Adrenal gland (tissue), 12 donors: ENCODE data around the gene KCNK15. TPM values are rescaled to one million over a fixed set of nuclear protein-coding genes. Genes with fewer than 3 reads are reported as not detected.
A peak's percentile ranks its signal among the peaks of the same experiment; 100 is the strongest.

Experiments
- DNase-seq, 7 donors: peaks; one replicate each; pipeline ENCODE4 v3.0.0-alpha.2; 2019 to 2020
- H3K27ac ChIP-seq, 5 donors: fragments of 200-600 bp; sonication (generic) in 4 of 5; 1 replicate in 3 of 5; 2 replicates in 2 of 5; pipeline versions ENCODE4 v1.5.1 to v1.8.0; 2016 to 2020; ENCODE audit warnings: mild to moderate bottlenecking in 1 of 5
- H3K27me3 ChIP-seq: fragments of 200-600 bp; 2 replicates; pipeline ENCODE4 v1.8.0; 2021
- H3K36me3 ChIP-seq, 2 donors: fragments of 200-600 bp; replicated peaks in 1 of 2; 1 replicate in 1 of 2; 2 replicates in 1 of 2; pipeline versions ENCODE4 v1.5.1 to v1.8.0; 2018 to 2022
- H3K4me1 ChIP-seq, 2 donors: fragments of 200-600 bp; replicated peaks in 1 of 2; 1 replicate in 1 of 2; 2 replicates in 1 of 2; pipeline versions ENCODE4 v1.5.1 to v1.8.0; 2018 to 2021
- H3K4me3 ChIP-seq, 4 donors: fragments of 200-600 bp; sonication (generic) in 3 of 4; one replicate each; pipeline ENCODE4 v1.5.1; 2016 to 2018
- H3K9me3 ChIP-seq, 3 donors: fragments of 200-600 bp; sonication (generic) in 1 of 3; replicated peaks in 1 of 3; 1 replicate in 2 of 3; 2 replicates in 1 of 3; pipeline versions ENCODE4 v1.5.1 to v1.8.0; 2016 to 2021
- POLR2A ChIP-seq, 2 donors: fragments of 450-650 bp; IDR thresholded peaks; one replicate each; pipeline ENCODE4 v1.6.1; 2017; ENCODE audit warnings: antibody characterized with exemption in 2 of 2, mild to moderate bottlenecking in 2 of 2, moderate library complexity in 1 of 2
- WGBS, 4 donors: extraction: QIAGEN DNeasy Blood & Tissue Kit in 2 of 4; methylation state at CpG; one replicate each; pipeline versions ENCODE4 v1.1.5 to v1.1.7; 2013 to 2017; 5-methylcytosine and 5-hydroxymethylcytosine counted together
- intact Hi-C, 2 donors: fragments of 100-400 bp; cut with DNase I; formaldehyde crosslinking; loops; one replicate each; pipeline versions ENCODE4 v1.14.1 to v1.15.0; 2022 to 2023
- polyA plus RNA-seq, 3 donors: library from polyadenylated mRNA; stranded (reverse); fragments of 200-250 nt in 2 of 3; fragments of 350-450 nt in 1 of 3; fragmentation: Illumina TruSeq in 1 of 3; extraction: RNeasy Lipid Tissue Mini Kit (QIAGEN cat#74804) in 1 of 3; gene quantifications; one replicate each; pipeline ENCODE4 v1.2.3, GENCODE V29; 2013 to 2014
- total RNA-seq, 9 donors: library from RNA; depleted of rRNA in 4 of 9; stranded (reverse); fragments of >200 nt in 4 of 9; fragments of 120-200 nt in 1 of 9; fragmentation: NEBNext Ultra II Directional in 1 of 9; extraction: Animal tissue kit (Norgen Biotek cat#: 25700) in 1 of 9; gene quantifications; one replicate each; pipeline versions ENCODE4 v1.1.0 to v1.2.4, GENCODE V29; 2013 to 2023
- TF ChIP-seq, protein P1 (sequence below), 6 experiments: fragments of 450-650 bp in 4 of 6; fragments of 200-600 bp in 2 of 6; sonication (generic) in 1 of 6; IDR thresholded peaks; 1 replicate in 5 of 6; 2 replicates in 1 of 6; pipeline versions ENCODE4 v1.5.1 to v1.8.0; 2016 to 2021; ENCODE audit warnings: antibody characterized with exemption in 6 of 6, mild to moderate bottlenecking in 2 of 6, moderate library complexity in 1 of 6
- donor health status: healthy with polysubstance abuse.
- donor health status: Bipolar disorder and iron deficiency.
- donor health status: DM: yes; HTN: yes; CAD: no.
- donor health status: DM: no; HTN: no; CAD: no.
- donor health status: DM: no; HTN: no; CAD: no.
- donor health status: DM: yes; HTN: yes; CAD: no.

The KCNK15 gene
- total and polyA plus RNA-seq, 12 donors, result 0.42 to 11.0 (median 1.4) TPM

- DNase-seq, result peak in 4 of 7 donors; percentile 43 to 58 (median 54)
- Histone ChIP-seq H3K4me1 (peaks cover 25 to 26% of the 10 kb centered on the region in 2 donors), H3K27ac (peak overlapping the region; percentile 55 to 88 (median 83)), H3K27me3 (no peaks in the 10 kb centered on the region), H3K36me3 (no peaks in the 10 kb centered on the region), H3K9me3 (no peaks in the 10 kb centered on the region), H3K4me3 (no peak overlapping the region)
- intact Hi-C loops, result no loop called here
- TF ChIP-seq, protein P1, sequence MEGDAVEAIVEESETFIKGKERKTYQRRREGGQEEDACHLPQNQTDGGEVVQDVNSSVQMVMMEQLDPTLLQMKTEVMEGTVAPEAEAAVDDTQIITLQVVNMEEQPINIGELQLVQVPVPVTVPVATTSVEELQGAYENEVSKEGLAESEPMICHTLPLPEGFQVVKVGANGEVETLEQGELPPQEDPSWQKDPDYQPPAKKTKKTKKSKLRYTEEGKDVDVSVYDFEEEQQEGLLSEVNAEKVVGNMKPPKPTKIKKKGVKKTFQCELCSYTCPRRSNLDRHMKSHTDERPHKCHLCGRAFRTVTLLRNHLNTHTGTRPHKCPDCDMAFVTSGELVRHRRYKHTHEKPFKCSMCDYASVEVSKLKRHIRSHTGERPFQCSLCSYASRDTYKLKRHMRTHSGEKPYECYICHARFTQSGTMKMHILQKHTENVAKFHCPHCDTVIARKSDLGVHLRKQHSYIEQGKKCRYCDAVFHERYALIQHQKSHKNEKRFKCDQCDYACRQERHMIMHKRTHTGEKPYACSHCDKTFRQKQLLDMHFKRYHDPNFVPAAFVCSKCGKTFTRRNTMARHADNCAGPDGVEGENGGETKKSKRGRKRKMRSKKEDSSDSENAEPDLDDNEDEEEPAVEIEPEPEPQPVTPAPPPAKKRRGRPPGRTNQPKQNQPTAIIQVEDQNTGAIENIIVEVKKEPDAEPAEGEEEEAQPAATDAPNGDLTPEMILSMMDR (IDR thresholded peaks at IDR 0.05), result no peak
- TF ChIP-seq POLR2A (IDR thresholded peaks at IDR 0.05), result no peak
- 42 to 58% (median 51%) methylated on average over 7 to 12 of the region's 12 CpGs; no CpG with 5 or more reads in 1 of the 4 donors for WGBS, 4 donors
These were observed 42.3 kb upstream of the KCNK15 start for GRCh38 chr20:44703183-44703925.

DNA sequence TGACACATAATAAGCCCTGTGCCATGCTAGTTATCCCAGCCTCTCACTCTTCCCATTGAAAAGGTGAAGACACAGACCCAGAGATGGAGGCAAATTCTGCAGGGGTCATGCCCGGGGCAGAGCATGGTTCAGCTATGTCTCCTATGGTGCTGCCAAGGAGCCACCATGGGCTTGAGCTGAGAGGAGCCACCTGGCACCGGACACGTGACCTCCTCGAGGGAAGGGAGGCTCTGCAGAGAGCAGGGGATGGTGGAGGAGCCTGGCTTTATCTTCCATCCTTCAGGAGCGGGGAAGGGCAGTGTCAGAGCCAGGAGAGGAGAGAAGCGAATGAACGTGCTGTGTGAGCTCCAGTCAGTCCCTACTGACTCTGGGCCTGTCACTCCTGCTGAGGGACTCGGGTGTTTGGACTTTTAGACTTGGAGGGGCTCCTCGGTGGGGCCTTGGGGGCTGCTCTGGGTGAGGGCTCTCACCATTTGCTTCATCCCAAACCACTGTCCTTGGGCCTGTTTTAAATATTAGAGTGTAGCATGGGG is 41.6 kb upstream of the KCNK15 start:
- TF ChIP-seq, protein P1 (IDR thresholded peaks at IDR 0.05), result no peak
- no peak for TF ChIP-seq POLR2A (IDR thresholded peaks at IDR 0.05)
- H3K9me3 ChIP-seq, result no peaks in the 10 kb centered on the region
- H3K36me3 ChIP-seq, result no peaks in the 10 kb centered on the region
- WGBS, 4 donors, result 86 to 100% (median 87%) methylated on average over 1 to 9 of the region's 9 CpGs
- intact Hi-C loops, result no loop called here
- no peaks in the 10 kb centered on the region for H3K27me3 ChIP-seq
- no peak overlapping the region for H3K4me3 ChIP-seq
- peak in 1 of 7 donors; percentile 16 for DNase-seq
- peak overlapping the region in 3 of 5 donors; percentile 83 to 88 (median 87) for H3K27ac ChIP-seq
- H3K4me1 ChIP-seq, result peaks cover 25 to 26% of the 10 kb centered on the region in 2 donors

- Histone ChIP-seq H3K36me3 (no peaks in the 10 kb centered on the region), H3K4me1 (peaks cover 25 to 26% of the 10 kb centered on the region in 2 donors), H3K4me3 (no peak overlapping the region), H3K9me3 (no peaks in the 10 kb centered on the region), H3K27me3 (no peaks in the 10 kb centered on the region), H3K27ac (peak overlapping the region in 3 of 5 donors; percentile 13 to 83 (median 35))
- intact Hi-C loops, result no loop called here
- 29 to 52% (median 34%) methylated on average over 3 to 4 of the region's 4 CpGs for WGBS, 4 donors
- TF ChIP-seq, protein P1 (IDR thresholded peaks at IDR 0.05), result no peak
- no peak for TF ChIP-seq POLR2A (IDR thresholded peaks at IDR 0.05)
- peak in 6 of 7 donors; percentile 61 to 89 (median 68) for DNase-seq
These were observed 41.1 kb upstream of the KCNK15 start for GRCh38 chr20:44704551-44704971.

DNA sequence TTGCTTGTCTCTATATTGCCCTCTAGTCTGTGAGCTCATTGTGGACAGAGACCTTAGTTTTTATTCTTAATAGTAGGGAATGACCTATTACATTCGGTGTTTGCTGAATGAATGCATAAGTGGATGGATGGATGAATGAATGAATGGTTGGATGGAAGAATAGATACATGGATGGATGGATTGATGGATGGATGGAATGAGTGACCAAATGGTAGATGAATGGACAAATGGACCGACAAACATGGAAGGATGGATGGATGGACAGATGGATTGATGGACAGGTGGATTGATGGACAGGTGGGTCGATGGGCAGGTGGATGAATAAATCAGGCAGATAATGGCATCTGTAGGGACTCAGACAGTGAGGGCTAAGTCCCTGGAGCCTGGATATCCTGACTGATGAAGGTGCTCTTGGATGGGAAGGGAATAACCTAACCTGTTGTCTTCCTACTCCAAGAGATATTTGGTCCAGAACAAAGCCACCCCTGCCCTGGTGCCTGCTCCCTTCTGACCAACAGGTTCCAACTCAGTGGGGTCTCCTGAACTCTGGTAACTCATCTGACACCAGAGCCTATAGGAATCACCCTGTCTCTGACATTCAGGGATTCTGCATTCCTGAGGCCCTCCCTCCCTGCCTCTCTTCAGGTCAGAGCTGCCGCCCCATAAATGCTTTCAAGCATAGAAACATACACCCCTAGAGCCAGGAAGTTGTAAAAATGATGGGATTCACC is 40.1 kb upstream of the KCNK15 start:
- peaks cover 25 to 26% of the 10 kb centered on the region in 2 donors for H3K4me1 ChIP-seq
- DNase-seq, result no peak
- TF ChIP-seq POLR2A (IDR thresholded peaks at IDR 0.05), result no peak
- TF ChIP-seq, protein P1 (IDR thresholded peaks at IDR 0.05), result no peak
- H3K4me3 ChIP-seq, result no peak overlapping the region
- intact Hi-C loops, result no loop called here
- no peaks in the 10 kb centered on the region for H3K36me3 ChIP-seq
- peak overlapping the region in 1 of 5 donors; percentile 35 for H3K27ac ChIP-seq
- WGBS, 4 donors, result 82 to 93% (median 85%) methylated on average over 4 of the region's 4 CpGs
- H3K9me3 ChIP-seq, result no peaks in the 10 kb centered on the region
- H3K27me3 ChIP-seq, result no peaks in the 10 kb centered on the region
